ENCODE measurements around the gene HSPA4L.
A peak's percentile ranks its signal among the peaks of the same experiment; 100 is the strongest.

Gene HSPA4L

DNA sequence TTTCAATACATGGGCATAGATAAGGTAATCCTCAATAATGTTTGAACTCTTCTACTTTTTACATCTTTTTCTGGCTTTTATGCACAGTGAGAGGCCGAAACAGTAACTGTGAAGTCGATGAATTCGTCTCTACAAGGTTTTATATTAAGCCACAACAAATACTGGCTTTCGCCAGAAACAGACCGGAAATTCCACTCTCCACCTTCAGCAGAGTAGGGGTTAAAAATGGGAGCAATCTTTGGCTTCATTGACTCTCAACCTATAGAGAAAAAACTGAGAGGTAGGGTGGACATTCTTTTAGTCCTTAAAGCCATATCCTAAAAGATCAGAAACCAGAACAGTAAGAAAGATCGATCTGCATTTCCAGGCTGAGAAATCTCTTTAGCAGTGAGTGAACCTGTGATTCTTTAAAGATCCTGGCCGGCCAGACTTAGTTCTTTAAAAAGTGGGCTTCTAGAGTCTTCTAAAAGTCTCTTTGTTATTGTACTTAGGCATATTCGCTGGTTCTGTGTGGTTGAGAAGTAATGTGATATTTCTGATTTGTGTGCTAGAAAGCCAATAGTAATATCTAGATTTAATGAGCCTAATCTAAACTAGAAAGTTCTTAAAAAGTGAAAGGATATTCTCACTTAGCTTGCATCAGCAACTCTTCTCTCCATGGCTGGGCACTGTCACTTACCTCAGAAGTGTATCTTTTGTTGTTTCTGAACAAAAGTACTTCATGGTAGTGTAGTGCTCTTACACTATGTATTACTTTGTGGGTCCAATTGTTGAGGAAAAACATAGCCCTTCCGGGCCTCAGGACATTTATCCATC lies 2.0 kb downstream of the HSPA4L start:
- no peak for DNase-seq

DNA sequence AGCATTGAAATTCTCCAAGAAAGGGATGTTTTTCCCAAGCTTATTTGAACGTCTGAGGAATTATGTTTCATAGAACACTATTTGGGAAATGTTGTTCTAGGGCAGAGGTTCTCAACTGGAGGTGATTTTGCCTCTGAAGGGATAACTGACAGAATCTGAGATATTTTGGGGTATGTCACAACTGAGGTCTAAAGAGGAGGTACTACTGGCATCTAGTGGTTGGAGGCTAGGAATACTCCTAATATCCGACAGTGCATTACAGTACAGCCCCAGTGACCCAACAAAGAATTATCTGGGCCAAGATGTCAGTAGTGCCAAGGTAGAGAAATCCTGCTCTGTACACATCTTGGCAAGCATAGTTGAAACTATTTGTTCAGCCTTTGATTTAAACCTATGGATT lies 6.4 kb downstream of the HSPA4L start:
- DNase-seq: no peak

DNA sequence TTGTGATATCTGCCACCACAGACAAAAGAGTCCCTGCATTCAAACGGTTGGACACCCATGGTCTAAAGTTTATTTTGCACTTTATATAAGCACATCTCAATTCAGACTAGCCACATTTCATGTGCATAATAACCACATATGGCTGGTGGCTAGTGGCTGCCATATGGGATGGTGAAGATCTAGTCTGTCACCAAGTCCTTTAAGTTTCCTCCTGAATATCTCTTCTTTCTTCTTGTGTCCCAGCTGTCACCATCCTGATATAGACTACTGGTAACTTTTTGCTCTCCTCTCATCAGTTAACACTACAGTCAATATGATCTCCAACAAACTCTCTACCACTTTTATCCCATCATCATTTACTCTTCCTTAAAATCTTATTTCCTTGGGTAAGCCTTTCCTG lies 9.3 kb downstream of the HSPA4L start:
- no peak for DNase-seq

DNA sequence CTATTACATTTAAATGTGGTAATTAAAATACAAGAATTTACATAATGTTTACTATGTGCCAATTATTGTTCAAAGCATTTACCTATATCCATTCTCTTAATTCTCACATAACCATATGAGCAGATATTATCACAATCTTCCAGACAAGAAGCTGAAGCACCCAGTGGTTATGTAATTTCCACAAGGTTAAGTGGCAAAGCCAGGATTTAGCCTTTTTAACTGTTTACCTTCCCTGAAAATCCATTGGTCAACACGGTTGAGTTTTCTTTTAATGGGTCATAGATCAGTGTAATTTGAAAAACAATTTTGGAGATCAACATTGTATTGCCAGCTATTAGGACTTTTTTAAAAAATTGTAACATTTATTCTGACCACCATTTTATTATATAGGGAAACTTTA lies 11.4 kb downstream of the HSPA4L start:
- DNase-seq: no peak

DNA sequence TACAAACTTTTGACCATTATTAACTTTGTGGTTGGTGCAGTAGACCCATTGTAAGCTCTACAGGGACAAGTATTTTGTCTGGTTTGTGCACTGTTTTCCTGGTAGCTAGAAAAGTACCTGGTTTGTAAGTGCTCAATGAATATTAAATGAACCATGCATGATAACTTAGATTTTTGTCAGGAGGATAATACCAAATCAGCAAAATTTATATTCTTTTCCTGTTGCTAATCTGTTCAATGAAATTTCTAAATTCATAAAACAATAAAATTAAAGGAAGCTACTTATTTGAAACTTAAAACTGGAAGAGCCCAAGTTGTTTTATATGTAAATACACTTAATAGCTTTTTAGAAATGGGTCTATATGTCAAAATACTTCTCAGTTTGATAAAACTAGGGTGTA lies 17.6 kb downstream of the HSPA4L start:
- DNase-seq: no peak

DNA sequence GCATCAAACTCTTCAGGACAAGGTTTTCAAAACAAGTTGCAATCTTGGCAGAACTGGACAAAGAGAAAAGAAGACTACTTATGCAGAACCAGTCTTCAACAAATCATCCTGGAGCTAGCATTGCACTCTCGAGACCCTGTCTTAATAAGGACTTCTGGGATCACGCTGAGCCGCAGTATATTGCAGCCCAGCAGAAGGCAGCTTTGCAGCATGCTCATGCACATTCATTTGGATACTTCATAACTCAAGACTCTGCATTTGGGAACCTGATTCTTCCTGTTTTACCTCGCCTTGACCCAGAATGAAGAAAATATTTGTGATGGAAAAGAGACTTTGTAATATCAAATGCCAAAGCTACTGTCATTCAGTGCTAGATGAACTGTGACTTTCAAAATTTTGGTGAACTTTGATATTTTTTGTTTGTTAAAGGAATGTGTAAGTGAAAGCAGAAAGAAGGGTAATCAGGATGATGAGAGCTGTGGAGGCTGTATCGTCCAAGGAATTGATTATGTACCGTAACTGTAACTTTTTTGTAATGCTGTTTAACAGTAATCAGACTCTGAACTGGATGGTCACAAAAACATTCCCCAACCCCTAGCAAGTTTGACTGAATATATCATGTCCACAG lies 27.2 kb downstream of the HSPA4L start:
- DNase-seq: no peak

DNA sequence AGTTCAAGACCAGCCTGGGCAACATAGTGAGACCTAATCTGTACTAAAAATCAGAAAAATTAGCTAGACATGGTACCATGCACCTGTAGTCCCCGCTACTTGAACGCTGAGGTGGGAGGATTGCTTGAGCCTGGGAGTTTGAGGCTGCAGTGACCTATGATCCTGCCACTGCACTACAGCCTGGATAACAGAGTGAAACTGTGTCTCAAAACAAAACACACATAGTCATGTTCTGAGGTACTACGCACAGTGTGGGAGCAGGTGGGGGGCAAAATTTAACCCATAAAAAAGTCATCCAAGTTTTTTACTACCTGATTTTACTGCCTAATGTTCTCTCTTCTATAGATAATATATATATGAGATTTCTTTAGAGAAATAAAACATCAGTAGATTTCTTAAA lies 28.4 kb downstream of the HSPA4L start:
- no peak for DNase-seq

DNA sequence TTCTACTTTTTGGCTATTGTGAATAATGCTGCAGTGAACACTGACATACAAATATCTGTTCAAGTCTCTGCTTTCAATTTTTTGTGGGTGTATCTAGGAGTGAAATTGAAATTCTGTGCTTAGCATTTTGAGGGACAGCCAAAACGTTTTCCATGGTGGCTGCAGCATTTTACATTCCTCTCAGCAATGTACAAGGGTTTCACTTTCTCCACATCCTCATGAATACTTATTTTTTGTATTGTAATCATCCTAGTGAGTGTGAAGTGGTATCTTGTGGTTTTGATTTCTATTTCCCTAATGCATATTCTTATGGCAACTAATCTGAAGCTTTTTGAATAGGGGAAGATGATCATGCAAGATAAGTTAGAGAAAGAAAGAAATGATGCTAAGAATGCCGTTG lies 40.3 kb downstream of the HSPA4L start:
- DNase-seq: no peak

DNA sequence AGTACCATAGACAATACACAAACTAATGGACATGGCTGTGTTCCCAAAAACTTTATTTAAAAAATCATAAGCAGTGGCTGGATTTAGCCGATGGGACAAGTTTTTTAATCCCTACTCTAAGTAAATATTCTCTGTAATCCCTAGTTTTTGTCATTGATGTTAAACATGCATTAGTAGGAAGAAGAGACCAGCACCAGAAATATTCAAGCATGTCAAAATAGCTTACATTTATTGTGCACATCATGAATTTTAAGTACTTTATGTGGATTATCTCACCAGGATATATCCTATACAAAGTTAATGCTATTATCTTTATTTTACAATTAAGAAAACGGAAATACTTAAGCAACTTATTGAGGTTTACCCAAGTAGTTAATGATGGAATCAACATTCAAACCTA lies 46.0 kb downstream of the HSPA4L start:
- no peak for DNase-seq

DNA sequence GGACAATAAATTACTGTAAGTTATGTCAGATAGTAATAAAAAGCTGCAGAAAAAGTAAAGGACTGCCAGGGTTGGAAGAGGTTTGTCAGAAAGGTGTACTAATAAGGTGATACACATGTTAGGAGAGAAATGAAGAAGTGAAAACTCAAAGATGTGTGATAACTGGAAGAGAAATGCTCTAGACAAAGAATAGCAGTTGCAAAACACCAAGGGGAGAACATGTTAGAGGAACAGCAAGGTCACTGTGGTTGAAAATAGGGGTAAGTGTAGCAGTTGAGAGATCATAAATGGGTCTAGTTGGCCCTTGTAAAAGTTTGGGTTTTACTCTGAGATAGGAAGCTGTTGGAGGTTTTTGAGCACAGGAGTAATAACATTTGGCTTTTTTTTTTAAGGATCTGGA lies 46.9 kb downstream of the HSPA4L start:
- no peak for DNase-seq

DNA sequence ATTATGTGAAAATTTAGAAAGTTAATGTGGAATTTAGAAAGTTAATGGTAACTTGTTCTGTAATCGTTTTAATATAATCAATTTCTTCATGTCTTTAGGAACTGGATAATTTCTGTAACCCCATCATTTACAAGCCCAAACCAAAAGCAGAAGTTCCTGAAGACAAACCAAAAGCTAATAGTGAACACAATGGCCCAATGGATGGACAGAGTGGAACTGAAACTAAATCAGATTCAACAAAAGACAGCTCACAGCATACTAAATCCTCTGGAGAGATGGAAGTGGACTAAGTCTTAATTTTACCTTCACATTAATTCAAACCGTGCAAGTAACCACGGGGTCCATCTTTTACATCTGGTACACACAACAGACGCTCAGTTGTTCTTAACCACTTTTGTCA lies 50.5 kb downstream of the HSPA4L start:
- DNase-seq: no peak

DNA sequence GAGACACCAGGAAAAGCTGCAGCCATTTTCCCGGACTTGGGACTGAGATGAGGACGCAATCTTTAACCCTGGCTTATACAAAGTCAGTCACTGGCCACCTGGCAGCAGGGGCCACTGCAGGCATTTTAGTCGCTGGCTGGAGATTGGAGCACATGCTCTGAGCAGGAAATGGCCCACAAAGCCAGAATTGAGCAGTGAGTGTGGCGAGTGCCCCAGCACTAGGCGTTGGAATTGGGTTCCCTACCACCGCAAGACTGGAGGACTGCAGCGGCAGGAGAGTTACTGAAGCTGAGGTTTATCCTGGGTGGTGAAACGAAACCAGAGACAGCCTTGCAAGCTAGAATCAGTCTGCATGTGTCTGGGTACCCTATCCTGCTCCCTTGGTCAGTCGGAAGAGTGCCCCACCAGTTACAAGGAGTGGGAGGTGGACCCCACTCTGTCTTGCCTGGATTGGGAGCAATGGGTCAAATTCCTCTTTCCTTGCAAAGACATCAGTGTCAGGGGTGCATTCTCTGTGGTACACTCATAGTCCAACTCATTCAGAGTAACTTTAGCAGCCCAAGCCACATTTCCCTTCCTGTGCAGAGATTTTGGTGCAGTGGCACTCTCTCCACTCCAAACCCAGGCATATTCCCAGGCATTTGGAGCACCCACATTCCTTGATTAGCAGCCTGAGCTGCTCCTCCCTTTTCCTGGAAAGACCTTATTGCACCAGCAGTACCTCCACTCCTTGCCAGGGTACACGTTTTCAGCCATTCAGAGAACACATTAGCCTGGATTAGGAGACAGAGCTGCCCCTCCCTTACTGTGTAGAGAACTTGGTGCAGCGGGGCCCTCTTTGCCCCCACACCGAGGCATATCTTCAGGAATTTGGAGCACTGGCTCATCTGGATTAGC lies 61.8 kb downstream of the HSPA4L start:
- DNase-seq: no peak

DNA sequence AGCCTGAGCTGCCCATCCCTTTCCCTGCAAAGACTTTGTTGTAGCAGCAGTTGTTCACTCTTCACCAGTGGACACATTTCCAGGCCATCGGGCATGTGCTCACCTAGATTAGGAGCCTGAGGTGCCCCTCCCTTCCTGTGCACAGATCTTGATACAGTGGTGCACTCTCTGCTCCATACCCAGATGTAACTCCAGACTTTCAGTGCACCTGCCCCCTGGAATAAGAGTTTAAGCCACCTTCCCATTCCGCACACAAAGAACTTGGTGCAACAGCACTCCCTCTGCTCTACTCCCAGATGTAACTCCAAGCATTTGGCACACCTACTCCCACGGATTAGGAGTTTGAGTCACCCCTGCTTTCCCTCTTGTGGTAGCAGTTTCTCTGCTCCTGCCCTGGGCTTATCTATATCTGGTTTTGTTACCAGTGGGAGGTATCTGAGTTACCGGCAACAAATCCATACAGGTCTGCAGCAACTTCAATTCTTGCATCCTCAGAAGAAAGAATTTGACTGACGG lies 62.5 kb downstream of the HSPA4L start:
- no peak for DNase-seq

DNA sequence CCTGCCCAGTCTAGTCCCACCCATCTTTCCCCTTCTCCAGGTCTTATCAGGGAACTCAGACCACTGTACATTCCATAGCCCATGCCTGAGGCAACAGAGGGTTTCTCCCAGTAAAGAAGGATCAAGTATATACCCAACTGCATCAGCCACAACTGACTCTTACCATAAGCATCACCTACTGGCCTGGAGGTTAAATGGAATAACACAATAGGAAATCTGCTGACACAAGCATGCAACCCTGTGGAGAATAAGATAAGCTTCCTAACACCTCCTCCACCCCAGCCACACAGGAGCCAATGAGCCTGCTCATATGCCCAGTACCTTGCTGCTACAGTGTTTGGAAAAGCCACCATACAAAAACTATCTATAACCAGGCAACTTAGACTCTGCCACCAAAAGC lies 63.9 kb downstream of the HSPA4L start:
- no peak for DNase-seq

DNA sequence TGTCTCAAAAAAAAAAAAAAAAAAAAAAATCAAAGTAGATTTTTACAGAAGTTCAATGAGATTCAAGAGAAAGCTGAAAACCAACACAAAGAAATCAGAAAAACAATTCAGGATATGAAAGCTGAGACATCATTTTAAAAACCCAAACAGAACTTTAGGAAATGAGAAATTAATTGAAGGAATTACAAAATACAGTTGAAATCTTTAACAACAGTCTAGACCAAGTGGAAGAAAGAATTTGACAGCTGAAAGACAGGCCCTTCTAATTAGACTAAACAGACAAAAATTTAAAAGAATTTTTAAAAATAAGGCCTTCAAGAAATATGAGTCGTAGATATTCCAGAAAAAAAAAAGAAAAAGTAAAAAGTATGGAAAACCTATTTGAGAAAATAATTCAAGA lies 64.6 kb downstream of the HSPA4L start:
- no peak for DNase-seq

DNA sequence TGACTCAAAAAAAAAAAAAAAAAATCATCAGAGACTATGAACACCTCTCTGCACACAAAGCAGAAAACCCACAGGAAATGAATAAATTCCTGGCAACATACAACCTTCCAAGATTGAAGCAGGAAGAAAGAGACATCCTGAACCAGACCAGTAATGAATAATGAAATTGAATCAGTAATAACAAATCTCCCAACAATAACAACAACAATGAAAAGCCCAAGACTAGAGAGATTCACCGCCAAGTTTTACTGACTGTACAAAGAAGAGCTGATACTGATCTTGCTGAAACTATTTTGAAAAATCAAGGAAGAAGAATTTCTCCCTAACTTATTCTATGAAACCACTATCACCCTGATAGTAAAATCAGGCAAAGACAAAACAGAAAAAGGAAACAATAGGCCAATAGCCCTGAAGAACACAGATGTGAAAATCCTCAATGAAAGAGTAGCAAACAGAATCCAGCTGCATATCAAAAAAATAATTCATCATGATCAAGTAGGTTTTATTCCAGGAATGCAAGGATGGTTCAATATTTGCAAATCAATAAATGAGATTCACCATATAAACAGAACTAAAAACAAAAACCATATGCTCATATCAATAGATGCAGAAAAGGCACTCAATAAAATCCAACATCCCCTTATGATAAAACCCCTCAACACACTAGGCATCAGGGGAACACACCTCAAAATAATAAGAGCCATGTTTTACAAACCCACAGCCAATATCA lies 67.5 kb downstream of the HSPA4L start:
- no peak for DNase-seq

DNA sequence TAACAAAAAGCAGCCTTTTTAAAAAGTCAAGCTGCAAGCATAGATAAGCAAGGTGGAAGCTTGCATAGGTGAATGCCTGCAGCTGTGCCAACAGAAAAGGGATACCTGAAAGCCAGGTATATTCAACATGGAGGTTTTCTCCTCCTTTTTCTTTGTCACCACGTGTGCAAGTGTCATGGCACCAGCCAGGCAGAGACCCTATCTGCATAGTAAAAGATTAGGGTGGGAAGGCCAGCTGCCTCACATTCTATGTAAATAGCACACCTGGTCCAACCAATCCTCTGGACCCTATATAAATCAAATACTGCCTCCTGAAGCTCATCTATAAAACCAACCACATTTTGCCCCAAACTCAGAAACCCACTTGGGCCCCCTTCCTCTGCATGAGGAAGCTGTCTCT lies 70.5 kb downstream of the HSPA4L start:
- no peak for DNase-seq

DNA sequence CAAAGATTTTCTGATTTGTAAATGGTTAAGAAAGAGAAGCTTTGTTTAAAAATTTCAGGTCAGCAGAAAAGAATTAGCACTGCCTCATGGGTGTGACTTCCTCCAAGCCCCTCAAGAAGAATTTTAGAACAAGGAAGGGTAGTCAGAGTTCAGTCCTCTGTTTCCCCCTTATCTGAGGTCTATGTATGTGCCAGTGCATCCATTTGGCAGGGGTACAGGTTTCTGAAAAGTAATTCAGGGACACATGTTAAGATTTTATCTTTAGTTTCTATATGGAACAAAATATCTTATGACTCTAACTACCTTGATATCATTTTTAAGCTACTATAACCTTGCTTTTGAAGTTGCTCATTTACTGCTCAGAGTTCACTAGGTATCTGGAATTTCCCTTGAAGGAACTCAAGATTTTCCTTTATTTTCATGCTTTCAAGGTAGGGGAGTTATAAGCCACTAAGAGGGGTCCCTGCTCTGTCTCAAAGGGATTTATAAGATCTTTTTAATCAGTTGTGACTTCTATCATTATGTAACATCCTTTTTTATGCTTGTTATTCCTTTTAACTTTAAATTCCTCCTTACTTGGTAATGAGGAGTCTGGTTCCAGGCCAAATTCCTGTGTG lies 74.2 kb downstream of the HSPA4L start:
- no peak for DNase-seq

DNA sequence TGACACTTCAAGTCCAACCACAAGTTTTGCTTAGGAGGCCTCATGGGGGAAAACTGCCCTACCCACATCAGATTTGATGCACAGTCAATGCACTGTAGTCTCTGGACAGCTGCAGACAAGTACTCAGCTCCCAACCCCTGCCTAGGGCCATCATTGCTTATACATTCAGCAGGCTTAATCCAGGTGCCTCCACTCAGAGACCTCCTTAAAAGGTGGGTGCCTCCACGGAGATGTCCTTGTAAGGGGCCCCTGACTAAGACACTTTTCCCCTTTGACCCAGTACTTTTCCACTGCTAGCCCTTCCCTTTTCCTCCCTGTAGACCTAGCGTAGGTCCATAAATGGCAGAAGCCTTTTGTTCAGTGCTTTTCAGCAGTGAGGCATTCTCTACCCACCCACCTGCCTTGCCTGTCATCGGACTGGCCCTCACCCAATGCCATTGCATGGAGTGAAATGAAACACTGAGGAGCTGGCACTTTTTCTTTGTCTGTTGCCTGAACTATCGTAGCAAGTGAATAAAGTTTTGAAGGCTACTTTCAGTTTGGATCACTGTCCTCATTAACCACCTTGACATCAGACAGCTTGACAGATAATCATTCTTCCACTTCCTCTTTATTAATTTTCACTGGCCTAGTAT lies 74.8 kb downstream of the HSPA4L start:
- peak; percentile 36 for DNase-seq

DNA sequence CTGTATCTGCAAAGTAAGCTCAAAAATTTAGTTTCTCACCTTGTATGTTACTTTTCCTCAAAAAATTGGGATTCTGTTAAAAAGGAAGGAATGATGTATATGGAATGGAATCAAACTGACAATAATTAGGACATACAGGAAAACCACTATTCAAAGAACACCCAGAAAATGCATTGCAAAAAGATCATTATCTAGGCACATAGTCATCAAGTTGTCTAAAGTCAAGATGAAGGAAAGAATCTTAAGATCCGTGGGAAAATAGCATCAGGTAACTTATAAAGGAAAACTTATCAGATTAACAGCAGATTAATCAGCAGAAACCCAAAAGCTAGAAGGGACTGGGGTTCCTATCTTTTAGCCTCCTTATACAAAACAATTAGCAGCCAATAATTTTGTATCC lies 75.5 kb downstream of the HSPA4L start:
- no peak for DNase-seq

DNA sequence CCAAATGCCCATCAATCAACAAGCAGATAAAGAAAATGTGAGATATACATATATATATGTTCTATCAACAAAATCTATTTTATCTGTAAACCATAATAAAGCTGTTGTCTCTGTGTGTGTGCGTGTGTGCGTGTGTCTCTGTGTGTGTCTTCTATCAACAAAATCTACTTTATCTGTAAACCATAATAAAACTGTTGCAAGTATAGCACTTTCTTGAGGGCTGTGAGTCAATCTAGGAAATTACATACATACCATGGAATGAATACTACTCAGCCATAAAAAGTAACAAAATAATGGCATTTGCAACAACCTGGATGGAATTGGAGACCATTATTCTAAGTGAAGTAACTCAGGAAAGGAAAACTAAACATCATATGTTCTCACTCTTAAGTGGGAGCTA lies 86.1 kb downstream of the HSPA4L start:
- no peak for DNase-seq

DNA sequence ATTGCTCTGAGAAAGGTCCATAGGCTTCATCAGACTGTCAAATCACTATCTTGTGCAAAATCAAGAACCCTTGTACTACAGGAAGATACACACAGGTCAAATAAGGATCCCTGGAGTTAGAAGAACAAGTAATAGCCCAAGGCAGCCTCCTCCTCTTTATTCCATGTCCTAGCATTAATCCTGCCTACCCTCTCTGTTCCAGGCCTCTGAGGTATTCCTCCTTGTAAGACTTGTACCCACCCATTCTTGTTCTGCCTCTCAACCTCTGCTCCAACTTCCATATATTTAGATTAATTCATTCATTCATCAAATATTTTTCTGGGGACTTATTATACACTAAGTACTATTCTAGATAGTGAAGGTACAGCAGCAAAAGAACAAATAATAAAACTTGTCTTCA lies 88.2 kb downstream of the HSPA4L start:
- no peak for DNase-seq
